Activated T-cell treated with anti-CD3 and anti-CD28 coated beads, Interleukin-2, amount 50 U/mL, for 1 hour (primary cell): ENCODE measurements around the gene TMEM150C.
"Not testable (repeated sequence)": the region's sequence is repeated elsewhere in the genome, so short reads cannot be mapped to it uniquely, and the experiment has no call there.

ENCODE experiments used
- DNase-seq: peaks from one replicate; pipeline ENCODE4 v3.0.0-alpha.2; 2020

Gene TMEM150C

DNA sequence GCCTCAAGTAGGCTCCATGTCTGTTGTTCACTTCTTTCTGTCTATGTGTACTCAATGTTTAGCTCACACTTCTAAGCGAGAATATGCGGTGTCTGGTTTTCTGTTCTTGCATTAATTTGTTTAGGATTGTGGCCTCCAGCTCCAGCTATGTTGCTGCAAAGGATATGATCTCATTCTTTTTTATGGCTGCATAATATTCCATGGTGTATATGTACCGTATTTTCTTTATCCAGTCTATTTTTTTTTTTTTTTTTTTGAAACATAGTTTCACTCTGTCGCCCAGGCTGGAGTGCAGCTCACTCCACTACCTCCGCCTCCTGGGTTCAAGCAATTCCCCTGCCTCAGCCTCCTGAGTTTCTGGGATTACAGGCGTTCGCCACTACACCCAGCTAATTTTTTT lies 5.7 kb upstream of the TMEM150C start:
- DNase-seq: no peak

DNA sequence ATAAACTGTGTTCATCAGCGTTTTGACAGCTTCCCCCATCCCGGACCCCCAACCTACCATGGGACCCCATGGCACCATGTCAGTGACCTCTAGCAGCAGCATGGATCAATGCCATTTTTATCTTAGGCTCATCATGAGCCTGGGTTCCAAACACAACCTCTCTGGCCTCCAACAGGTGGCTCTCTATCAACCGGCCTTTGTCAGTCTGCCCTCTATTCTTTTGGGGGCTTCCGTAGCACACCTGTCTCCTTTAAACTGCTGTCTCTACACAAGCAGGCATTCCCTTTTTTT lies 721 bp upstream of the TMEM150C start:
- no peak for DNase-seq

DNA sequence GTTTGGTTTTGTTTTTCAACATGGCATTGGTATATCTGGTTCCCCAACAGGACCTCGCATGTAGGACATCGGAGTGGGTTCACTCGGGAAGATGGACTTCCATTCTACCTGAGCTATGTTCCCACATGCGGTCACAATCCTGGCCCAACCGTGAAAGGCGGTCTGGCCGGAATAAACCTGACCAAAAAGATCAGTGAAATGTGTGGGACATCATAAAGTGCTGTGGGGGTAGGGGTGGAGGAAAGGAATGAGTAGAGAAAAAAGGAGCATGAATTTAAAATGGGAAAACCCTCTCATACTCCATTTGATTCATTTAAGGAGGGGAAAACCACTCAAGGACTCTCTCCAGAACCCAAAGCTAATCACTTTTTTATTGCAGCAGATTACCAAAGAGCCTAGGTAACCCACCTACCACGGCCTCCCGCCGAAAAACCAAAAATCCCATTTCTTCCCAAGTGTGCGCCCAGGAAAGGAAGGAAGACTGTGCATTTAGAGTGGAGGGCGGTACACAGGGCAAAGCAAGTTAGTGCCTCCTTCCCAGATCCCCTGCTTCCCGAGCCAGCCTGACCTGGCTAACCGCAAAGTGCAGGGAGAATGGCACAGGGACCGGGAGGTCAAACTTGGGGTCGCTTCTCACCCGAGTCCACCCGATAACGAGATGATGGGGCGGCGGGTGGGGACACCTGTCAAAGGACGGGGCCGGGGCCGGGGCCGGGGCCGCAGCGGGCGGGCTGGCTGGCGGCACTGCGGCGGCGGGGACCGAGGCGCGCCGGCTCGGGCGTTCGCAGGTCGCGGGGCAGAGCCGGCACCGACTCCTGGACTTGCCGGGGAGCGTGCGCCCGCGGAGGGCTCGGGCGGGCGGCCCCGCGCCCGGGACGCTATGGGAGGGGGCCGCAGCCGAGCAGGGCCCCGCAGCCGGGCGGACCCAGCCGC lies 669 bp downstream of the TMEM150C start:
- DNase-seq: no peak

DNA sequence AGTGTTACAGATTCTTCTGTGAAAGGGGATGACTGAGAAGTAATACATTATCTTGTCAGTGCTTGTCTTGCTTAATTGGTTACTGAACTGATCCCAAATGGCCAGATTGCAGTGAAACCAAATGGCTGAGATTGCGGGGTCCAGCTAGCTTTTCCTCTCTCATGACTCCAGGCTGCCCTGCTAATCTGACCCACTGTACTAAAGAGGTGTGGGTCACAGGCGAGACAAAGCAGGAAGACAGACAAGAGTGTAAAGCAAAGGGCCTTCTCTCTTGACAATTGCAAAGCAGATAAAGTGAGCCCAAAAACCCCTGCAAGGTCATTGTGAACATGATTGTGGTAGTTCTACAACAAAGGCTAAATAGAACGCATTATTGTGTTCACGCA lies 2.1 kb downstream of the TMEM150C start:
- DNase-seq: no peak

DNA sequence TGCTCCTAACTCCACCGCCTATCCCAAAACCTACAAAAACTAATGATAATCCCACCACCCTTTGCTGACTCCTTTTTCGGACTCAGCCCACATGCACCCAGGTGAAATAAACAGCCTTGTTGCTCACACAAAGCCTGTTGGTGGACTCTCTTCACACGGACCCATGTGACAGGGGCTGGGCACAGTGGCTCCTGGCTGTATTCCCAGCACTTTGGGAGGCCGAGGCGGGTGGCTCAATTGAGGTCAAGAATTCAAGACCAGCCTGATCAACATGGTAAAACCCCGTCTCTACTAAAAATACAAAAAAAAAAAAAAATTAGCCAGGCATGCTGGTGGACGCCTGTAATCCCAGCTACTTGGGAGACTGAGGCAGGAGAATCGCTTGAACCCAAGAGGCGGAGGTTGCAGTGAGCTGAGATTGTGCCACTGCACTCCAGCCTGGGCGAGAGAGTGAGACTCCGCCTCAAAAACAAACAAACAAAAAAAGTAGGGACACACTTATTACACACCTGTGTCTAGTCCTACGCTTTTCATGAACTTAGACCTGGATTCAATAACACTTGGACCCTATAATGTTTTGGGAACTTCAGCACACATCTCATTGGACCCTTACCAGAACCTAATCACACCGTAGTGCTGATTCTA lies 2.6 kb downstream of the TMEM150C start:
- DNase-seq: not testable (repeated sequence)

DNA sequence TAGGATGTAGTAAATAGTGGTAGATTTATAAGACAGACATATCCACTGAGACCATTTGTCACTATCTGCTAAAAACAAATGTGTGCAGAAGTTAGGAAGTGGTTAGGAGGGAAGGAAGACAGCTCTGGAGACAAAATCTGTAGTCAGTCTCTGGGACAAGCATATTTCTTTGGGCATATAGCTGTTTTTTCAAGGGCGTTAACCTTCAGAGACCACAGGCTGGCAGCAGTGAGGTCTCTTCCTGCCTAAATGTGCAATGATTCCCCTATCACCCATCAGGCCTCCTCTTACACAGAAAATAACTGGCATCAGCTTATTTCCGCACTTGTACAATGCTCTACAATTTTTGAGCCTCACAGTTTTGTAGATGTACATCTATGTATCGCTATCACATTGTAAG lies 6.5 kb downstream of the TMEM150C start:
- no peak for DNase-seq

DNA sequence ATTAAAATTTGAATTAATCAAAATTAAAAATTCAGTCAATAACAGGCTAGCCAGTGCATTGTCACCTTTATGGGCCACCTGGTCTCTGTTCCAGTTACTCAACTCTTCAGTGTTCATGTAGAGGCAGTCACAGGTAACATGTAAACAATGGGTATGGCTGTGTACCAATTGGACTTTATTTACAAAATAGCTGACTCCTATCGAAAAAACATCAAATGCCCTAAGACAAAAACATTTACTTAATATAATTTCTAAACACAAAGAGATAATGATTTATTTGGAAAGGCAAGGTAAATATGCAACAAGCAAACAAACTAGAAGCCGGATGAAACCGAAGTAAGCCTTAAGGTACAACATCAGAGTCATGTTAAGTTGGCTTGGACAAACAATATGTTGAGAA lies 8.8 kb downstream of the TMEM150C start:
- DNase-seq: no peak

DNA sequence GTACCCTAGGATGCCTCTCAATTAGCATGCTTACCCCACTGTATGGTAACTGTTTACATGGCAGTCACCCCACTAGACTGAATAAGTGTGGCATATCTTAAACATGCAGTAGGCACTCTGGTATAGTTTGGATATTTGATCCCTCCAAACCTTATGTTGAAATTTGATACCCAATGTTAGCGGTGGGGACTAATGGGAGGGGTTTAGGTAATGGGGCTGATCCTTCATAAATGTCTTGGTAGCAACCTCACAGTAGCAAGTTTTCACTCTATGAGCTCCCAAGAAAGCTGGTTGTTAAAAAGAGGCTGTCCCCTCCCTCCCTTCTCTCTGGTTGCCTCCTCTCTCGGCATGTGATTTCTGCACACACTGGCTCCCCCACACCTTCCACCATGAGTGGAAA lies 10.1 kb downstream of the TMEM150C start:
- DNase-seq: no peak

DNA sequence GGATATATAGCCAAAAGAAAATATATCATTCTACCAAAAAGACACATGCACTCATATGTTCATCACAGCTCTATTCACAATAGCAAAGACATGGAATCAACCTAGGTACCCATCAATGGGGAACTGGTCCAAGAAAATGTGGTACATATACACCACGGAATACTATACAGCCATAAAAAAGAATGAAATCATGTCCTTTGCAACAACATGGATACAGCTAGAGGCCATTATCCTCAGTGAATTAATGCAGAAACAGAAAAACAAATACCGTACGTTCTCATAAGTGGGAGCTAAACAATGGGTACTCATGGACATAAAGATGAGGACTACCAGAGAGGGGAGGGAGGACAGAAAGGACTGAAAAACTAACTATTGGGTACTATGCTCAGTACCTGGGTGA lies 13.9 kb downstream of the TMEM150C start:
- DNase-seq: not testable (repeated sequence)

DNA sequence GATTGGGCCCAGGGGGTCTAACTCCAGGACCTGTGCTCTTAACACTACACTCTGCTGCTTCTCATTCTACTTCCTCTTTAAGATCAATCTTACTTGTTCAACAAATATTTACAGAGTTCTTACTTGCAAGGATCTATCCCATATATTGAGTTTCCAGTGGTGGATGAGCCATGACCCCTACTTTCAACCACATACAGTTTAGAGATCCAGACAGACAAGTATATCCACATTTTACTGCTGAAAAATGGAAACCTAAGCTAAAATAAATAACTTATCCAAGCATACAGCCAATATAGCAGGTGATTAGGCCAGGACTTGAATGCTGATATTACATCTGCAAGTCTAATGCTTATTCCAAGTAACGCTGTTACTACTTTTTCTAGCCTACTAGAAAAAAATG lies 18.7 kb downstream of the TMEM150C start:
- no peak for DNase-seq

DNA sequence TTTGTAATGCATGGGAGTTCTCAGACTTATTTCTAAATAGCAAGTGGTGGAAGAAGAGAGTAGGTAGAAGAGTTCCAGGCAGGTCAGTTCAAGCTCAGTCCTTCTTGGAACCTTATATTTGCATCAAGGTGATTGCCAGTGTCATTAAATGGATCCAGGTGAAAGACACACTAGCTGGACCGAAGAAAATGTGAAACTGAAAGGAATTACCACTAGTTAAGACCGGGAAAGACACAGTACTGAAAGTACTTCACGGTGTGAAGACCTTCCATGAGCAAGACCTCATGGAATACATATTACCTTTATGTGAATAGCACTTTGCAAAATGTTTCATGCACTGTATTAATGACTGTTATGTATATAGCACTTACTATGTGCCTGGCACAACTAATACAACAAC lies 19.1 kb downstream of the TMEM150C start:
- DNase-seq: no peak

DNA sequence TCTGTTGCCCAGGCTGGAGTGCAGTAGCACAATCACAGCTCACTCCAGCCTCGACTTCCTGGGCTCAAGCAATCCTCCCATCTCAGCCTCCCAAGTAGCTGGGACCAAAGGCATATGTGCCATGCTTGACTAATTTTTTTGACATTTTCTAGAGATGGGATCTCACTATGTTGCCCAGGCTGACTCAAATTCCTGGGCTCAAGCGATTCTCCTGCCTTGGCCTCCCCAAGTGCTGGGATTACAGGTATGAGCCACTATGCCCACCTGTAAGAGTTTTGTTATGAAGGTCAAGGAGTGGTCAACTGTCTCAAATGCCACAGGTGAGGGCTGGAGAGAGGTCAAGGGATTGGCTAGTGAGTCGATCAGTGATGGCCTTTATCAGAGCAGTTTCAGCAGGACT lies 32.5 kb downstream of the TMEM150C start:
- no peak for DNase-seq

DNA sequence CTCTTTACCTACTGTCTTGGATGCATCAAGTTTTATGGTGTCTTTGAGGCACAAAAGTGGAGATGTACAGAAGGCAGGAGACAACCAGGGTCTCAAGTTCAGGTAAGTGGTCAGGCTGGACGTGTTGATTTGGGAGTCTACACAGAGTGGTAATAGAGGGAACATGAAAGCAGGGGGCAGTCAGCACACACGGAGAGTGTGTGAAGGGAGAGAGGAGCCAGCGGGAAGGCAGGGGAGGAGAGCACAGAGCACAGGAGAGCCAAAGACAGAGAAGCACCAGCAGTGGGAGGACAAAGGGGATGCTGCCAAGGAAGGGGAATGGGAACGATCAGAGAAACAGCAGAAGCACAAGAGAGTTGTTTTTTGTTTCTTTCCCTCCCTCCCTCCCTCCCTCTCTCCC lies 32.9 kb downstream of the TMEM150C start:
- DNase-seq: no peak

DNA sequence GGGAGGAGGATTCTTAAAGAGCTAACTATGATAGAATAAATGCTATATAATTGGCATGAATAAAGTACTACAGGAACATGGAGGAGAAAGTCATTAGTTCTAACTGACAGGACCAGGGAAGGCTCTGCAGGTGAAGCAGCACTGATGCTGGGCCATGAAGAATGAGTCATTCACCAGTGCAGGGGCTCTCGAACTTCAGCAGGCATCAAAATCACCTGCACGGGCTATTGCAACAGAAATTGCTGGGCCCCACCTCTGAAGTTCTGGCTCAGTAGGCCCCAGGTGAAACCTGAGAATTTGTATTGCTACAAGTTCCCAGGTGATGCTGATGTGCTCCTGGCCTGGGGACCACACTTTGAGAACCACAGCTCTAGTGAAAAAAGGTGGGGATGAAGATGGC lies 33.7 kb downstream of the TMEM150C start:
- no peak for DNase-seq

DNA sequence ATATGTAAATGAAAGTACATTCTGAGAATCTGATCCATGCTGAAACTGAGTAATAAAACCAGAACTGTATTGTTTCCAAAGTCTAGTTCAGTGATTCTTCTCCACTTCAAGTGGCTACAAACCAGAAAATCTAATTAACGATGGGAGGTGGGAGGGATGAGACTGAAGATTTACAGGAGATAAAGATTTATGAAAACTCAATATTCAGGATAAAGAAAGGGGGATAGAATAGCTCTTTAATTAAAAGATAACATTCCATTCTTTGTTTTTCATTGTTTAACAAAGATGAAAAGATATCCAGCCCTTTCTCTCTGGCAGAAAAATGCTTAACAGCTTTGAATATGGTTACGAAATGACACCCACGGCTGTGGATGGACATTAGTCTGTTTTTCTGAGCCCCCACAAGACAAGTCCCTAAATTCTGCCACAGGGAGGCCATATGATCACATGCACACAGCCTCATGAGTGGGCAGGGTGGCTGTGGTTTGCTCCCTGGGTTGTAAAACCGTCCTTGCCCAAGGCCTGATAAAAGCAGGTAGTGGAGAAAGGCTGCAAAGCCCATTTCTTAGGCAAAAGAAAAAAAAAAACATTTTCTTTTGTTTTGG lies 36.4 kb downstream of the TMEM150C start:
- no peak for DNase-seq

DNA sequence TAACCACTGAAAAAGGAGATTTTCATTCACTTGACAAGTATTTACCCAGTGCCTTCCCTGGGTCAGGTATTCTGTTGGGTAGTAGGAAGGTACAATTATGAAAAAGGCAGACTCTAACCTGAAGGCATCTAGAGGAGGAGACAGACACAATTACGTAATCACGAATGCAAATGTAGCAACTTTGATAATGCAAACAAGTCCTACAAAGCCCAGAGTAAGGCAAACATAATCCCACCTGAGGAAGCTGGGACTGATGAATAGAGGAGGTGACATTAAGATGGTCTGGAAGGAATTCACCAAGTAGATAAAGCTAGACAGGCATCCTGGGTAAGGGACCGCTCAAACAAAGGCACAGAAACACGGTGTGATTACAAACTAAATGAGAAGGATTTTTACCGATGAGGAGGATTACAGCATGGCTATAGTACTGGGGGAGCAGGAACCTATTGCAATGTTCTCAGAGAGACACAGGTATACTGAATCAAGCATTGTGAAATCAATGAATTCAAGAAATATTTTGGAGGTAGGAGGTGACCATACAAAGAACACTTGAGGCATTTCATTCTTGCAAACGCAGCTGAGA lies 37.1 kb downstream of the TMEM150C start:
- DNase-seq: no peak

DNA sequence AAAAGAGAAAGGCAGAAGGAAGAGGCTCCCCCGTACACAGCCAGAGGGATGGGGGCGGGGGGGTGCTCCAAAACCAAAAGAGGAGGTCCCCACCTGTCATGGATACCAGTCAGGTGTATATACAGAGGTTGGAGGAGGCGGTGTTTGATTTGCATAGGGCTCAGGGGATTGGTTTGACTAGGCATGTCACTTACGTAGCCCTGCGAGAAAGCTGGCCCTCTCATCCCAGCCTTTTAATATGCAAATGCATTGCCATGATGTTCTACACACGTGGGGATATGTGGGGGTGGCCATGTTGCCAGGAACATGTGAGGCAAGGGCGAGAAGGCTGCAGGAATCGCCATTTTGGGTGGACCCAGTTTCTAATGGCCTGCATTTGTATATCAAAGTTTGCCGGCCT lies 38.6 kb downstream of the TMEM150C start:
- no peak for DNase-seq

DNA sequence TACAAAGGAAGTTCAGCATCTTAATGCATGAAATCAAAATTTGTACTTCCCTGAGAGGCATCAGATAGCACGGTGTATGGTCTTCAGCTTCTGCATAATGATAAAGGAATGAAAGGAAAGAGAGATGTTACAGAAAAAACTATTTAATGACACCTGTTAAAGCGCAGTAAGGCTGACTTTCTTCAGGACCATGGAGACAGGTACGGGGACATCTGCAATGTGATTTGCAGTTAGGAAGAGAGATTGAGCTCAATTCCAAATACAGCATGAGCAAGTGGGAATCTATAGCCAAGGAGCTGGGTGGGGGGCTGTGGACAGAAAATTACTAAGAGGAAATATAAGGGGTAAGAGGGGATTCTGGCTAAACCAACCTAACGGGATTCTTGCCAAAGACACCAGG lies 39.3 kb downstream of the TMEM150C start:
- DNase-seq: no peak

DNA sequence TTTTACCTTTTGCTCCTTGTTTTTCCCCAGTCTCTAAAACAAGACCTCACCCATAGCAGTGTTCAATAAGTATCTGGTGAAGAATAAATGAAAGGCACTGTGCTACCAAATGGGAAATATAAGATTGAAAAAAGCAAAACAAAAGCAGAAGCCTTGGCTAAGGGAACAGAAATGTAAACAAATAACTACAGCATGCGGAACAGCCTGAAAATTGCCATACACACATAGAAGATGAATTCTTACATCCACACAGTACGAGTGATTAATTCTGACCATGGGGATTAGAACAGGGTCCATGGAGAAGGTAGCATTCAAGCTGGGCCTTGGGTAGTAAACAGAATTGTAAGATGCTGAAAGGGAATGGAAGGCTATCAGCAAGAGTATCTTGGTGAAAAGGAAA lies 40.5 kb downstream of the TMEM150C start:
- no peak for DNase-seq

DNA sequence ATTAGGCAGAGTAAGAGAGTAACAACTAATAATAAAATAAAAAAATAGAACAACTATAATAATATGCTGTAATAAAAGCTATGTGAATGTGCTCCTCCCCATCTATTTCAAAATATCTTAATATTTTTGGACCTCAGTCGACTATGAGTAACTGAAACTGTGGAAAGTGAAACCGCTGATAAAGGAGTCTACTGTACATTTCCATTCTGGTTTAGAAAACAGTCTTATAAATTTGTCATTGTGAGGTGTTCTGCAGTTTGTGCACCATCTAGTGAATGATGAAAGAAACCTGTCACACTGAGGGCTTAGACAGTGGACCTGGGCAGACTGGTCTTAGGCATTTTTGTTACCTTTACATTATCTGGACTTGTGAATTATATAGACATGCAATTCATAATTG lies 42.0 kb downstream of the TMEM150C start:
- no peak for DNase-seq

DNA sequence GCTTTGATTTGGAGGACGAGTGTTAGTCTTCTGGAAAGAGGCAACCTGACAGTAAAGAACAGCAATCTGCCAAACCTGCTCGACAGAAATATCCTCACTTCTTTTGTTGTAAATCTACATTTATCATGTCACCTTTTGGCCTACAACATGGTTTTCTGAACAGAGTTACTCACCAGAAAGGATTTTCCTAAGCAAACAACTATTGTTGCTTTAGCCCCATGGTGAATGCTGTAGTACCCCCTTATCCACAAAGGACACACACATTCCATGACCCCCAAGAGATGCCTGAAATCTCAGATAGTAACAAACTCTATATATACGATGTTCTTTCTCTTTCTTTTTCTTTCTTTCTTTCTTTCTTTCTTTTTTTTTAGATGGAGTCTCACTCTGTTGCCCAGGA lies 42.7 kb downstream of the TMEM150C start:
- no peak for DNase-seq

DNA sequence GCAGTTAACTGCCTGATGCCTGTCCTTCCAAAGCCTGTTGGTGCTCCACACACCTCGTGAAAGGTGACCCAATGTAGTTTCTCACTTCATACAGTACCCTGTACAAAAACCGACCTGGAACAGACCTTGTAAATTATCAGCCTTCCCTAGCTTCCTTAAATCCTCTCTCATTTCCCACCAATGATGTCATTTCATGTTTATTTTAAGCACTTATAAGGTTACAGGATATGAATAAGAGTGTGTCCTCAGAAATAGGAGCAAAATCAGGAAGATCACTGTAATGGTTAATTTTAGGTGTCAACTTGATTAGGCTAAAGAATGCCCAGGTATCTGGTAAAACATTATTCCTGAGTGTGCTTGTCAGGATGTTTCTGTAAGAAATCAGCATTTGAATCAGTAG lies 44.7 kb downstream of the TMEM150C start:
- no peak for DNase-seq

DNA sequence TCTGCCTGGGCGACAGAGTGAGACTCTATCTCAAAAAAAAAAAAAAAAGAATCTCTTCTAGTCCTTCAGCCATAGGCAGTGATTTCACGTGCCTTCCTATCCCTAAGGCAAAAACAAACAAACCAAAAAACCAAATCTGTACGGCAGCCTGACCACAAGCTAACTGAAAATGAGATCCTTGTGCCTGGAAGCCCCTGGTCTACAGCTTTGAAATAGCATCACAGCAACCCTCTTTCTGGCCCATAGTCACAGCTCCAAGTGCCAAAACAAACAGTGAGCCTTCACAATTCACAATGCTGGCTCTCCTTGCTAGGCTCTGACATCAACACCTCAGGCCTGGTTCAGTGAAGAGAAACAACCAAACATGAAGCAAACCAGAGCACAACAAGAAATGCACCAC lies 46.1 kb downstream of the TMEM150C start:
- no peak for DNase-seq

DNA sequence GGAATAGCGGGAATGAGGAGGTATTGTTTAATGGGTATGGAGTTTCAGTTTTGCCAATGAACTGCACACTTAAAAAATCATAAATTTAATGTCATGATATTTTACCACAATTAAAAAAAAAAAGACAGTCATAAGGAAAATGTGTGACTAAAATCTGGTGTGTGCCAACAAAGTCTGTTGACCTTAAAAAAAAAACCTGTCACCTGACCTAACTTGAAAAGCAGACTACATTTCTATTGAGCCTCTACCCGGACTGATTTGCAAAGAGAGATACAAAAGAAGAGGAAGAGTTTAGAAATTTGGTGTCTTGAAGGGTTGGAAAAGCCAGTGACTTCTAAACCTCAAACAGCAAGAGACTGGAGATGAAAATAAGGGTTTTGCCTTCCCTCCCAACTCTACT lies 48.4 kb downstream of the TMEM150C start:
- no peak for DNase-seq
